Stimulated activated CD4-positive, alpha-beta T cell treated with anti-CD3 and anti-CD28 coated beads, Interleukin-1b, Interleukin-23, amount 100 ng/mL, for 4 hours (primary cell): ENCODE data around the gene SLC34A2.
"Not testable (repeated sequence)": the region's sequence is repeated elsewhere in the genome, so short reads cannot be mapped to it uniquely, and the experiment has no call there.

Source experiments
- DNase-seq, 2 donors: peaks; one replicate each; pipeline ENCODE4 v3.0.0-alpha.2; 2020; ENCODE audit warnings: low read depth in 2 of 2

SLC34A2 gene

GRCh38 chr4:25654971-25655963 lies at the start of gene SLC34A2:
Gene SLC34A2 (plus strand): TSS chr4:25655851. CDS start chr4:25662501, 6,650 bp downstream.
- DNase-seq = no peak

- DNase-seq = no peak
These were observed 47.0 kb upstream of the SLC34A2 start for GRCh38 chr4:25608644-25609043.

GRCh38 chr4:25609976-25610375 lies 45.7 kb upstream of the SLC34A2 start:
- DNase-seq = no peak

GRCh38 chr4:25613613-25614012 lies 42.0 kb upstream of the SLC34A2 start:
- not testable (repeated sequence) for DNase-seq

- DNase-seq = no peak
These were observed 40.8 kb upstream of the SLC34A2 start for GRCh38 chr4:25614807-25615206.

- DNase-seq = no peak
These were observed 34.4 kb upstream of the SLC34A2 start for GRCh38 chr4:25621027-25621930.

- DNase-seq = no peak
These were observed 31.0 kb upstream of the SLC34A2 start for GRCh38 chr4:25624616-25625015.

GRCh38 chr4:25628451-25628850 lies 27.2 kb upstream of the SLC34A2 start:
- no peak for DNase-seq

GRCh38 chr4:25632135-25632534 lies 23.5 kb upstream of the SLC34A2 start:
- no peak for DNase-seq

- no peak for DNase-seq
These were observed 22.1 kb upstream of the SLC34A2 start for GRCh38 chr4:25633541-25633940.

GRCh38 chr4:25635501-25635900 lies 20.1 kb upstream of the SLC34A2 start:
- no peak for DNase-seq

GRCh38 chr4:25637581-25638220 lies 17.9 kb upstream of the SLC34A2 start:
- DNase-seq = no peak

GRCh38 chr4:25638221-25638601 lies 17.4 kb upstream of the SLC34A2 start:
- DNase-seq = no peak

- no peak for DNase-seq
These were observed 16.8 kb upstream of the SLC34A2 start for GRCh38 chr4:25638806-25639205.

- DNase-seq = no peak
These were observed 5.3 kb upstream of the SLC34A2 start for GRCh38 chr4:25650311-25650710.

- no peak for DNase-seq
These were observed 4.0 kb upstream of the SLC34A2 start for GRCh38 chr4:25651682-25652081.

GRCh38 chr4:25654031-25654970 lies 1.4 kb upstream of the SLC34A2 start:
- DNase-seq = no peak

- DNase-seq = no peak
These were observed 380 bp downstream of the SLC34A2 start for GRCh38 chr4:25656031-25656430.

- no peak for DNase-seq
These were observed 2.7 kb downstream of the SLC34A2 start for GRCh38 chr4:25658357-25658771.

- no peak for DNase-seq
These were observed 3.1 kb downstream of the SLC34A2 start for GRCh38 chr4:25658777-25659176.

- not testable (repeated sequence) for DNase-seq
These were observed 5.8 kb downstream of the SLC34A2 start for GRCh38 chr4:25661441-25661840.
